Heart right ventricle (tissue), 16 donors: Measurements from ENCODE around the gene TMEM255B. TPM values are rescaled to one million over a fixed set of nuclear protein-coding genes. Genes with fewer than 3 reads are reported as not detected.

Experiments
- ATAC-seq, 8 donors: fragments of 200-7000 bp; cut with Tn5 transposase; one replicate each; pipeline ENCODE4 v1.9.1; 2020; ENCODE audit warnings: mild to moderate bottlenecking in 8 of 8, moderate library complexity in 8 of 8, moderate number of reproducible peaks in 1 of 8
- DNase-seq, 2 donors: peaks; one replicate each; pipeline ENCODE4 v3.0.0-alpha.2; 2020
- H3K27ac ChIP-seq, 10 donors: fragments of 200-600 bp; sonication (generic) in 2 of 10; one replicate each; pipeline versions ENCODE4 v1.5.0 to v1.8.0; 2020 to 2022; ENCODE audit warnings: mild to moderate bottlenecking in 3 of 10
- H3K27me3 ChIP-seq, 7 donors: fragments of 200-600 bp; one replicate each; pipeline ENCODE4 v1.8.0; 2021 to 2022; ENCODE audit warnings: mild to moderate bottlenecking in 2 of 7
- H3K36me3 ChIP-seq, 9 donors: fragments of 200-600 bp; sonication (generic) in 1 of 9; one replicate each; pipeline versions ENCODE4 v1.5.0 to v1.8.0; 2020 to 2022; ENCODE audit warnings: mild to moderate bottlenecking in 2 of 9
- H3K4me1 ChIP-seq, 9 donors: fragments of 200-600 bp; sonication (generic) in 1 of 9; one replicate each; pipeline versions ENCODE4 v1.5.0 to v1.8.0; 2020 to 2022; ENCODE audit warnings: mild to moderate bottlenecking in 4 of 9
- H3K4me3 ChIP-seq, 10 donors: fragments of 200-600 bp; sonication (generic) in 2 of 10; one replicate each; pipeline versions ENCODE4 v1.5.0 to v1.8.0; 2020 to 2022; ENCODE audit warnings: mild to moderate bottlenecking in 7 of 10, moderate library complexity in 2 of 10
- H3K9me3 ChIP-seq, 11 donors: fragments of 200-600 bp in 10 of 11; sonication (generic) in 2 of 11; one replicate each; pipeline versions ENCODE4 v1.5.0 to v1.8.0; 2013 to 2022; ENCODE audit warnings: mild to moderate bottlenecking in 2 of 11, control low read depth in 1 of 11, moderate library complexity in 1 of 11
- CTCF ChIP-seq, 9 donors: fragments of 200-600 bp; sonication (generic) in 2 of 9; IDR thresholded peaks; one replicate each; pipeline versions ENCODE4 v1.5.0 to v1.8.0; 2021 to 2022; ENCODE audit warnings: antibody characterized with exemption in 9 of 9, mild to moderate bottlenecking in 5 of 9, moderate library complexity in 1 of 9
- WGBS, 2 donors: extraction: QIAGEN DNeasy Blood & Tissue Kit; methylation state at CpG; one replicate each; pipeline ENCODE4 v1.1.7; 2013; ENCODE audit warnings: inconsistent platforms in 1 of 2; 5-methylcytosine and 5-hydroxymethylcytosine counted together
- intact Hi-C, 10 donors: fragments of 100-400 bp; cut with DNase I; formaldehyde crosslinking; loops; one replicate each; pipeline versions ENCODE4 v1.11.1 to v1.14.2; 2022
- polyA plus RNA-seq, 2 donors: library from polyadenylated mRNA; stranded (reverse); fragments of 200-250 nt; gene quantifications; one replicate each; pipeline ENCODE4 v1.2.3, GENCODE V29; 2013
- total RNA-seq, 10 donors: library from RNA; stranded (reverse); fragmentation: NEBNext Ultra II Directional in 3 of 10; extraction: Animal tissue kit (Norgen Biotek cat#: 25700) in 3 of 10; gene quantifications; one replicate each; pipeline versions ENCODE4 v1.2.1 to v1.2.4, GENCODE V29; 2021 to 2023
- donor health status: Arrhythmogenic right ventricular cardiomyopathy.
- donor health status: ischemic (EF 13 %, LVEDD 7.1; RV severe dilation, severe dysfunction).
- donor health status: healthy with polysubstance abuse.
- donor health status: DM: no; HTN: yes; CAD: no.
- donor health status: DM: no; HTN: no; CAD: no.
- donor health status: ischemic (EF 25% LVEDD 6.9; RV normal size, moderate dysfunction).
- donor health status: ischemic (EF 25% LVEDD 5.7; RV mildly dilated, moderate dysfunction).
- donor health status: healthy.
- donor health status: DM: yes; HTN: yes; CAD: no.
- donor health status: Ischemic cardiomyopathy.
- donor health status: ischemic (EF 35%, LVEDD 5.7; RV mildly dilated, moderate dysfunction).
- donor health status: nonischemic (EF 11% LVEDD 7.7; RV severe dilation, severe dysfunction).
- donor health status: DM: yes; HTN: yes; CAD: no.
- donor health status: PGD.
- donor health status: ischemic (EF 29% LVEDD 5.4; RV normal size, mild dysfunction).
- donor health status: nonischemic (EF 23%, LVEDD 6.1; RV moderate dilation, normal function).

The TMEM255B gene
- total and polyA plus RNA-seq, 12 donors: 2.4 to 12.9 (median 6.3) TPM

- Histone ChIP-seq H3K27ac (no peak overlapping the region), H3K27me3 (no peaks in the 10 kb centered on the region), H3K9me3 (peaks cover 0 to 16% (median 0%) of the 10 kb centered on the region in 11 donors), H3K4me1 (peaks cover 0 to 7% (median 0%) of the 10 kb centered on the region in 9 donors), H3K36me3 (peaks cover 0 to 38% (median 0%) of the 10 kb centered on the region in 9 donors), H3K4me3 (no peak overlapping the region)
- ATAC-seq (peak in 1 of 8 donors; percentile 35), DNase-seq (no peak)
- 92% methylated on average over 5 of the region's 5 CpGs for WGBS, 2 donors
- TF ChIP-seq CTCF (IDR thresholded peaks at IDR 0.05): no peak
- intact Hi-C loops: no loop called here
These were observed 10.1 kb downstream of the TMEM255B start for GRCh38 chr13:113769106-113769505.

- H3K4me3 ChIP-seq: no peak overlapping the region
- no peak overlapping the region for H3K27ac ChIP-seq
- intact Hi-C loops: no loop called here
- peaks cover 0 to 7% (median 0%) of the 10 kb centered on the region in 9 donors for H3K4me1 ChIP-seq
- TF ChIP-seq CTCF (IDR thresholded peaks at IDR 0.05): no peak
- H3K27me3 ChIP-seq: no peaks in the 10 kb centered on the region
- WGBS, 2 donors: 84 to 87% methylated on average over 13 of the region's 13 CpGs
- DNase-seq (no peak), ATAC-seq (no peak)
- H3K9me3 ChIP-seq: peaks cover 0 to 16% (median 0%) of the 10 kb centered on the region in 11 donors
- peaks cover 0 to 38% (median 0%) of the 10 kb centered on the region in 9 donors for H3K36me3 ChIP-seq
These were observed 10.9 kb downstream of the TMEM255B start for GRCh38 chr13:113769881-113770280.

GRCh38 chr13:113770441-113770840, 11.4 kb downstream of the TMEM255B start:
- no peak overlapping the region for H3K4me3 ChIP-seq
- H3K27me3 ChIP-seq: peaks cover 0 to 4% (median under 1%) of the 10 kb centered on the region in 7 donors
- DNase-seq (no peak), ATAC-seq (no peak)
- no peak for TF ChIP-seq CTCF (IDR thresholded peaks at IDR 0.05)
- 70 to 75% methylated on average over 8 of the region's 8 CpGs for WGBS, 2 donors
- intact Hi-C loops: no loop called here
- peaks cover 0 to 38% (median 0%) of the 10 kb centered on the region in 9 donors for H3K36me3 ChIP-seq
- H3K4me1 ChIP-seq: peaks cover 0 to 7% (median 0%) of the 10 kb centered on the region in 9 donors
- H3K27ac ChIP-seq: no peak overlapping the region
- H3K9me3 ChIP-seq: peaks cover 0 to 16% (median 0%) of the 10 kb centered on the region in 11 donors

GRCh38 chr13:113770937-113771336, 11.9 kb downstream of the TMEM255B start:
- H3K36me3 ChIP-seq: peaks cover 0 to 38% (median 0%) of the 10 kb centered on the region in 9 donors
- ATAC-seq (no peak), DNase-seq (no peak)
- TF ChIP-seq CTCF (IDR thresholded peaks at IDR 0.05): no peak
- intact Hi-C loops: no loop called here
- peak overlapping the region in 1 of 10 donors; percentile 5 for H3K27ac ChIP-seq
- peaks cover 0 to 6% (median 4%) of the 10 kb centered on the region in 7 donors for H3K27me3 ChIP-seq
- peaks cover 0 to 7% (median 0%) of the 10 kb centered on the region in 9 donors for H3K4me1 ChIP-seq
- 91 to 93% methylated on average over 5 of the region's 5 CpGs for WGBS, 2 donors
- H3K9me3 ChIP-seq: peaks cover 0 to 16% (median 0%) of the 10 kb centered on the region in 11 donors
- H3K4me3 ChIP-seq: no peak overlapping the region
